HG03196 (cell line): Measurements from ENCODE around the gene NRSN2.

Experiments used
- ATAC-seq: cut with Tn5 transposase; IDR thresholded peaks from one replicate; pipeline ENCODE4 v1.9.1; 2021; ENCODE audit not compliant: unreplicated experiment

The NRSN2 gene

DNA sequence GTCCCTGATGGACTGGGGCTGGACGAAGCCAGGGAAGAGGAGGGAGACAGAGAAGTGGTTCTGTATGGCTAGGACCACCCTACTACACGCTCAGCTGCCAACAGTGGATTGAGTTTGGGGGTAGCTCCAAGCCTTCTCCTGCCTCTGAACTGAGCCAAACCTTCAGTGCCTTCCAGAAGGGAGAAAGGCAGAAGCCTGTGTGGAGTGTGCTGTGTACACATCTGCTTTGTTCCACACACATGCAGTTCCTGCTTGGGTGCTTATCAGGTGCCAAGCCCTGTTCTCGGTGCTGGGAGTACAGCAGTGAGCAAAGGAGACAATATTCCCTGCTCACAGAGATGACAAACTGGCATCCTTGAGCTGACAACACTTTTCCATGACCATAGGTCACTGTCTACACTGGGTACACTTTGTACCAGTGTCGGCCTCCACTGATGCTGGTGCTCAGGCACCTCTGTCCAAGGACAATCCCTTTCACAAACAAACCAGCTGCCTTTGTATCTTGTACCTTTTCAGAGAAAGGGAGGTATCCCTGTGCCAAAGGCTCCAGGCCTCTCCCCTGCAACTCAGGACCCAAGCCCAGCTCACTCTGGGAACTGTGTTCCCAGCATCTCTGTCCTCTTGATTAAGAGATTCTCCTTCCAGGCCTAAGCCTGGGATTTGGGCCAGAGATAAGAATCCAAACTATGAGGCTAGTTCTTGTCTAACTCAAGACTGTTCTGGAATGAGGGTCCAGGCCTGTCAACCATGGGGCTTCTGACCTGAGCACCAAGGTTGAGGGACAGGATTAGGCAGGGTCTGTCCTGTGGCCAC lies 49.9 kb downstream of the NRSN2 start:
- no peak for ATAC-seq

DNA sequence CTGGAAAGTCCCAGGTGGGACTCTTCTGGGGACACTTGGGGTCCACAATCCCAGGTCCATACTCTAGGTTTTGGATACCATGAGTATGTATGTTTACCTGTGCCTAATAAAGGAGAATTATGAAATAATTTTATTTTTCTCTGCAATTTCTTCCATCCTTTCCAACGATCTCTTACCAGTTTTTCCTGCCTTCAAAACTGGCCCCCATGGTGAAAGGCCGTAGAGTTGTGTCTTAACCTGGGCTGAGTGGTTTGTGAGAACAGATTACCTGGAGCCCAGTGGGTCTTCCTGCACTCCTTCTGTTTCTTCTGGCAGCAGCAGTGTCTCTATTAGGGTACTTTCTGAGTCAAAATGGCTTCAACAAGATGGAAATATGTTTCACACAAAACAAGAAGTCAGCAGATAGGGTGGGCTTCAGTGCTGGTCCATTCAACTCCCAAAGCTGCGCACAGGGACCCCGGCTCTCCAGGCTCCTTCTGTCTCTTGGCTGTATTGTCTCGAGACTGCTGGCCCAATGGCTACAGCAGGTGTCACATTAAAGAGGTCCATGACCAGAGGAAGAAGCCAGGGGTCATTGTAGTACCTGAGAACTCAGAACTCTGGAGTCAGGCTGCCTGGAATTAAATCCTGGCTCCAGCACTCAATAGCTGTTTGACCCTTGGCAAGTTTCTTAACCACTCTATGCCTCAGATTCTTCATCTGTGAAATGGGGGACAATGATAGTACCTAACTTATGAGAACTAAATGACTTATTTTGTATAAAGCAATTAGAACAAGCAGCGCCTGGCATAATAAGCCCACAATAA lies 50.7 kb downstream of the NRSN2 start:
- no peak for ATAC-seq

DNA sequence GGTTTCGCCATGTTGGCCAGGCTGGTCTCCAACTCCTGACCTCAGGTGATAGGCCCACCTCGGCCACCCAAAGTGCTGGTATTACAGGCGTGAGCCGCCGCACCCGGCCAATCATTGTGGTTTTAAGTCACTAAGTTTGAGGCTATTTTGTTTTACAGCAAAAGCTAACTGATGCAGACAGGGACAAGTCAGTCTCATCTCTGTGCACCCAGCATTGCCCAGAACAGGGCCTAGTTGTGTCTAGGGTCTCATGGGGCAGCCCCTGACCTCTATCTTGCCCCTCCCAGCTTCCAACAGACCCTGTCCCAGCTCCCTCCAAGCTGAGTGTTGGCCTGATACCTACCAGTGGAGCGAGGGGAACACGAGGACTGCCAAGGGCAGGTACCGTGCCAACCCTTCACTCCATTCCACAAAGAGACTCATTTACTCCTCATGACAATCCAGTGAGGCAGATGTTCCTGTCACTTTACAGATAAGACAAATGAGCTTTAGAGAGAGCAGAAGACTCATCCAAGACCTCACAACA lies 52.3 kb downstream of the NRSN2 start:
- ATAC-seq, result no peak

DNA sequence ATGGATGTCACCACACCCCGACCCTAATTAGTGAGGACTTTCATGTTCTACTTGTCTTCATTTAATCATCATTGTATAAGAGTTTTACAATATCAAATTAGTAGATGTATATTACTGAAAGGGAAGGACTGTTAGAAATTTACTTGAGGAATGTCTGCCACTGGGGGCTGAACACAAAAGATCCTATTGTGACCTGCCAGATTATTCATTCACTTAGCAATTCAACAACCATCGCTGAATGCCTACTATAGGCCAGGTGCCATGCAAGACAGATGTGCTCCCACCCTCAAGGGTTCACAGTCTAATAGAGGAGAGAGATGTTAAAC lies 53.2 kb downstream of the NRSN2 start:
- ATAC-seq, result no peak

DNA sequence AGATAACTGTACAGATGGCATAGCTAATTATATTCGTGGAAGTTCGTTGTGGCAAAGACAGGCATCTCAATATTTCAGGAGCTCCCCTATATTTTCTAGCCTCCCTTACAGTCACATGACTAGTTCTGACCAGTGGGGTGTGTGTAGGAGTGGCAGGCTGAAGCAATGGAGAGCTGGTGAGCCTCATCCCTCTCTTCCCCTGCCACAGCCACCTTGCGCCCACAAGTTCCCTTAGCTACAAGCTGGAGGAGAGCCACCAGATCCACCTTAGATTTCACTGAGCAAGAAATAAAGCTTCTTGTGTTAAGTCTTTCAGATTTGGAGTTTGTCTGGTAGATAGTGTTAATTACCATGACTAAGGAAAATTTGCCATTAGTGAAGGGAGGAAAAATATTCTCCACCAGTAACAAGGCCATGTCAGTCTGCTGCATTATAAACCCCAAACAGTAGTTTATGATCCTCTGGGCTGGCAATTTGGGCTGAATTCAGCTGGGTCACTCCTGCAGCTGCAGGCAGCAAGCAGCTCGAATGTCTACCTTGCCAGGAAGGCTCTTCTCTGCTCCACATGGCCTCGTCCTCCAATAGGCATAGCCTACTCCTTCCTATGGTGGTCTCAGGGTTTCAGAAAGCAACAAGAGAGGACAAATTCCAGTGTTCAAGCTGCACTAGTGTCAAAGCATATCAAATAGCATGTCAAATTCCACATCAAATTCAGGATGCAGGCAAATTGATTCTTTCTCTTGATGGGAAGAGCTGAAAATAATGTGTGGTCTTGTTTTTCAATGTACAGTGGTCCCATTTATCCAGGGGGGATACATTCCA lies 53.8 kb downstream of the NRSN2 start:
- ATAC-seq, result no peak

DNA sequence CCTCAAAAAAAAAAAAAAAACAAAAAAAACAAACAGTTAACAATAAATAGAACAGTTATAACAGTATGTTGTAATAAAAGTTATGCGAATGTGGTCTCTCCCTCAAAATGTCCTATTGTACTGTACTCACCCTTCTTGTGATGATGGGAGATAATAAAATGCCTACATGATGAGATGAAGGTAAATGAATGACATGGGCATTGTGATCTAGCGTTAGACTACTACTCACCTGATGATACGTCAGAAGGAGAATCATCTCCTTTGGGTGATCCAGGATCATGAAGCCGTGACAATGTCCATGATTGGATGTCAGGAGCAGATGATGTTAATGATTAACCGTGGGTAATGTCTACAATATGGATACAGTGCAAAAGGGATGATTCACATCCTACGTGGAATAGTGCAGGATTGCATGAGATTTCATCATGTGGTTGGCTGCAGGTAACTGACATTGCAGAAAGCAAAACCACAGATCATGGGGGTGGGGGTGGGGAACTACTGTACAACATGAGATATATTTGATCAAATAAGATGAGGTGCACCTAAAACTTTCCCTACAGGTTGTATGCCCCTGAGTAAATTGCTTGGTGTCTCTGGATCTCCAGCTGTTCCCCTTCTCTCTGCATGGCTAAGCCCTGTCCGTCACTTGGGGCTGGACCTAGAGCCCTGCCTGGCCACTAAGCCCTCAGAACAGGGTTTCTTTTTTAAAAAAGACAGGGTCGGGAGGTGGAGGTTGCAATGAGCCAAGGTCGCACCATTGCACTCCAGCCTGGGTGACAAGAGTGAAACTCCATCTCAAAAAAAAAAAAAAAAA lies 55.0 kb downstream of the NRSN2 start:
- no peak for ATAC-seq

DNA sequence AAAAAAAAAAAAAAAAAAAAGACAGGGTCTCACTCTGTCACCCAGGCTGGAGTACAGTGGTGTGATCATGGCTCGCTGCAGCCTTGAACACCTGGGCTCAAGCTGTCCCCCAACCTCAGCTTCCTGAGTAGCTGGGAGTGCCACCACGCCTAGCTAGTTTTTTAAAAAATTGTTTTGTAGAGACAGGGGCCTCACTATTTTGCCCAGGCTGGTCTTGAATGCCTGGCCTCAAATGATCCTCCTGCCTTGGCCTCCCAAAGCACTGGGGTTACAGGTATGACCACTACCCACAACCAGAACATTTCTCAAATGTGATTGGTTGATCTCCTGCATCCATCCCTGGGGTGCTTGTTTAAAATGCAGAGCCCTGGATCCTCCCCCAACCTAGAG lies 55.6 kb downstream of the NRSN2 start:
- ATAC-seq, result no peak

DNA sequence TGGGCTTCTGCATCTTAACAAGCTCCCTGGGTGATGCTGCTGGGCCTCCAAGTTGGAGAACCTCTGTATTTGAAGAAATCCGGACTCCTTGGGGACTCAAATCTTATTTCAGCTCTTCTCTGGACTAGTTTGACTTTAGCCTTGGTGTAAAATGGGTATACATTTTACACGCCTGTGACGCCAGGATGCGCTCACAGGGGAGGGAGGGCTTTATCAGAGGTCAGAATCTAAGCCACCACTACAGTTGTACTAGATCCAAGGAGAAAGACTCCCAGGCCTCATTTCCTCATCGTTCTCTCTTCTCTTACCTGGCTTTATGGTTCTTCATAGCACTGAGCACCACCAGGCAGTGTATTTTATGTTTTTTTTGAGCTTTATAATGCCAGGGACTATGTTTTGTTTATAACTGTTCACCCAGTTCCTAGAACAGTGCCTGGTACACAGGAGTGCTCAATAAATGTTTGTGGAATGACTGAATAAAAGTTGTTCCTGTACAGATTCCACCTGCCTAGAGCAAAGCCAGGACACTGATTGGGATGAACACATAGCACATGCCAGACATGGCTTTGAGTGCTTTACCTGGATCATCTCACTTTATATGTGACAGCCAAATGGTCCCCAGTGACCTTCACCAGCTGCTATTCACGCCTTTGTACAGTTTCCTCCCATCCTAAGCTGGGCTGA lies 56.1 kb downstream of the NRSN2 start:
- no peak for ATAC-seq

DNA sequence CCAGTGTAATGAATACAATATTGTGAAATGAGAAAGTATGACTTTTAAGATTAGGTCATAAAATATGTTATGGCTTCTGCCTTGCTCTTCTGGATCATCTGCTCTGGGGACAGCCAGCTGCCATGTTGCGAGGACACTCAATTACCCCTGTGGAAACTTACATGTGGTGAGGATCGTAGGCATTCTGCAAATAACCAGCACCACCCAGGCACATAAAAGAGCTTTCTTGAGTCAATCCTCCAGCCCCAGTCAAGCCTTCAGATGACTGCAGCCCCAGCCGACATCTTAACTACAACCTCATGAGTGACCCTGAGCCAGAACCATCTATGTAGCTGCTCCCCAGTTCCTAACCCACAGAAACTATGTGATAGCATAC lies 56.7 kb downstream of the NRSN2 start:
- no peak for ATAC-seq

DNA sequence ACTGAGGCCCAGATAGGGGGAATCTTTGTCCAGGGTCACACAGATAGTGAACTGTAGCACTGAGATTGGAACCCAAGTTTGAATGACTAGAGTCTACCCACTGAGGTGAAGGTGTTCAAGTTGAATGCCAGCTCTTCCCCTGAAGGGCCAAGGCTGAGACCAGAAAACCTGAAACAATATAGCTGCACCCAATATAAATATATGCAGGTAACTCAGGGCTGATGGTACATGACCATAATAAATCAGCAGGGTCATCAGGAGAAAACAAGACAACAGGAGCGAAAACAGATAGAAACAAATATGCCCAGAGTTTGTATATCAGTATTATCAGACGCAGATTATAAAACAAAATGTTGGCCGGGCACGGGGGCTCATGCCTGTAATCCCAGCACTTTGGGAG lies 57.2 kb downstream of the NRSN2 start:
- no peak for ATAC-seq
